Calu3 (cell line): Measurements from ENCODE around the gene NSRP1. TPM values are rescaled to one million over a fixed set of nuclear protein-coding genes. Genes with fewer than 3 reads are reported as not detected.

Experiments
- BruUV-seq: library from RNA; stranded (reverse); fragments of 400-500 nt; replicated peaks from 2 replicates; lab custom pipeline; 2021; lab: Mats Ljungman, UMichigan
- CTCF ChIA-PET: fragments of 300-600 bp; sonication (Branson Sonifier 250); formaldehyde crosslinking; loops from one replicate; lab custom pipeline; 2022; ENCODE audit warnings: antibody characterized with exemption; lab: Charles Lee
- DNase-seq: peaks from one replicate; pipeline ENCODE4 v3.0.0; 2022
- H3K27ac Mint-ChIP-seq: one replicate; pipeline ENCODE4 v1.8.0; 2022; ENCODE audit warnings: mixed read lengths; ENCODE audit not compliant: unreplicated experiment
- H3K27me3 Mint-ChIP-seq: one replicate; pipeline ENCODE4 v1.8.0; 2022; ENCODE audit warnings: mixed read lengths; ENCODE audit not compliant: unreplicated experiment
- H3K36me3 Mint-ChIP-seq: one replicate; pipeline ENCODE4 v1.8.0; 2022; ENCODE audit warnings: mild to moderate bottlenecking, moderate library complexity, mixed read lengths; ENCODE audit not compliant: insufficient read depth, unreplicated experiment
- H3K4me1 Mint-ChIP-seq: one replicate; pipeline ENCODE4 v1.8.0; 2022; ENCODE audit warnings: mild to moderate bottlenecking, low read depth, mixed read lengths; ENCODE audit not compliant: unreplicated experiment
- H3K4me3 Mint-ChIP-seq: one replicate; pipeline ENCODE4 v1.8.0; 2022; ENCODE audit warnings: mild to moderate bottlenecking, low read depth, moderate library complexity, mixed read lengths; ENCODE audit not compliant: unreplicated experiment
- H3K9me3 Mint-ChIP-seq: one replicate; pipeline ENCODE4 v1.8.0; 2022; ENCODE audit warnings: low read depth, mixed read lengths; ENCODE audit not compliant: unreplicated experiment
- intact Hi-C: fragments of 100-400 bp; cut with micrococcal nuclease; formaldehyde crosslinking; loops from one replicate; pipeline ENCODE4 v1.10.0; 2022; ENCODE audit not compliant: unreplicated experiment
- microRNA-seq: library from miRNA; unstranded; fragments of <30 nt; microRNA quantifications from one replicate; pipeline ENCODE4 v1.2.0, GENCODE V29; 2022
- total RNA-seq: library from RNA; stranded (reverse); gene quantifications from 2 replicates; pipeline ENCODE4 v1.2.3, GENCODE V29; 2022
- TF ChIP-seq, protein P1 (sequence below): fragments of 200-600 bp; IDR thresholded peaks from one replicate; pipeline ENCODE4 v1.8.0; 2022; ENCODE audit warnings: antibody characterized with exemption; ENCODE audit not compliant: unreplicated experiment

The NSRP1 gene
- total RNA-seq, 1 experiment from 2014 or later, result 27.5 TPM

- intact Hi-C loops, result loop anchor here (5.0 to 10.0 kb wide), 2 partner anchors 111 to 133 kb away; no protein-coding TSS in a partner anchor
- CTCF ChIA-PET, result interaction anchor here (0.5 to 5.1 kb wide), 4 partner anchors 26 to 1078 kb away, joined by 3 to 29 read pairs (median 10); no protein-coding TSS in a partner anchor
- no TSS peak for BruUV-seq
These were observed 119.0 kb downstream of the NSRP1 start, which contains the start of gene SLC6A4 for GRCh38 chr17:30235386-30236296. SLC6A4 (minus strand) TSS chr17:30235697; CDS start chr17:30221958, 13,739 bp downstream.

More at GRCh38 chr17:30235386-30236296, 119.0 kb downstream of the NSRP1 start, which contains the start of gene SLC6A4:
- Mint-ChIP-seq H3K9me3 (no peaks in the 10 kb centered on the region), H3K4me3 (peak within 1 kb of the TSS; percentile 77), H3K27me3 (peaks cover 88% of the 10 kb centered on the region), H3K27ac (no peak within 1 kb of the TSS), H3K4me1 (no peaks in the 10 kb centered on the region), H3K36me3 (no peaks in the 10 kb centered on the region)
- DNase-seq, result peak; percentile 27
- TF ChIP-seq, protein P1, sequence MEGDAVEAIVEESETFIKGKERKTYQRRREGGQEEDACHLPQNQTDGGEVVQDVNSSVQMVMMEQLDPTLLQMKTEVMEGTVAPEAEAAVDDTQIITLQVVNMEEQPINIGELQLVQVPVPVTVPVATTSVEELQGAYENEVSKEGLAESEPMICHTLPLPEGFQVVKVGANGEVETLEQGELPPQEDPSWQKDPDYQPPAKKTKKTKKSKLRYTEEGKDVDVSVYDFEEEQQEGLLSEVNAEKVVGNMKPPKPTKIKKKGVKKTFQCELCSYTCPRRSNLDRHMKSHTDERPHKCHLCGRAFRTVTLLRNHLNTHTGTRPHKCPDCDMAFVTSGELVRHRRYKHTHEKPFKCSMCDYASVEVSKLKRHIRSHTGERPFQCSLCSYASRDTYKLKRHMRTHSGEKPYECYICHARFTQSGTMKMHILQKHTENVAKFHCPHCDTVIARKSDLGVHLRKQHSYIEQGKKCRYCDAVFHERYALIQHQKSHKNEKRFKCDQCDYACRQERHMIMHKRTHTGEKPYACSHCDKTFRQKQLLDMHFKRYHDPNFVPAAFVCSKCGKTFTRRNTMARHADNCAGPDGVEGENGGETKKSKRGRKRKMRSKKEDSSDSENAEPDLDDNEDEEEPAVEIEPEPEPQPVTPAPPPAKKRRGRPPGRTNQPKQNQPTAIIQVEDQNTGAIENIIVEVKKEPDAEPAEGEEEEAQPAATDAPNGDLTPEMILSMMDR, result no peak

Small RNA genes within 50 kb of the gene (microRNA-seq; reads per million reads assigned to microRNA genes)
- gene MIR423, result not detected

Other genes starting within 250 kb of the NSRP1 start
- 21.9 and 22.9 TPM in 2 replicates for gene SSH2, start 186.6 kb upstream of the NSRP1 start, total RNA-seq
- 0.17 and 0.50 TPM in 2 replicates for gene EFCAB5, start 175.2 kb upstream of the NSRP1 start, total RNA-seq
- gene SLC6A4, start 118.9 kb downstream of the NSRP1 start, total RNA-seq, result not detected in 2 replicates
- gene BLMH, start 175.1 kb downstream of the NSRP1 start, total RNA-seq, result 28.2 and 33.7 TPM in 2 replicates
- gene TMIGD1, start 217.2 kb downstream of the NSRP1 start, total RNA-seq, result not detected in 2 replicates